Hematopoietic multipotent progenitor cell (in vitro differentiated cells): ENCODE data around the gene VAV1. TPM values are rescaled to one million over a fixed set of nuclear protein-coding genes. Genes with fewer than 3 reads are reported as not detected.
"Not testable (repeated sequence)": the region's sequence is repeated elsewhere in the genome, so short reads cannot be mapped to it uniquely, and the experiment has no call there.

Experiments used
- DNase-seq, 3 donors: peaks; one replicate each; pipeline ENCODE4 v3.0.0-alpha.2; 2011 to 2015; ENCODE audit warnings: low read depth in 2 of 3, low spot score in 2 of 3
- total RNA-seq: library from RNA; depleted of rRNA; stranded (reverse); fragments of >200 nt; gene quantifications from one replicate; pipeline ENCODE4 v1.2.3, GENCODE V29; 2012

The VAV1 gene
- total RNA-seq, 1 donor: 77.0 TPM

DNA sequence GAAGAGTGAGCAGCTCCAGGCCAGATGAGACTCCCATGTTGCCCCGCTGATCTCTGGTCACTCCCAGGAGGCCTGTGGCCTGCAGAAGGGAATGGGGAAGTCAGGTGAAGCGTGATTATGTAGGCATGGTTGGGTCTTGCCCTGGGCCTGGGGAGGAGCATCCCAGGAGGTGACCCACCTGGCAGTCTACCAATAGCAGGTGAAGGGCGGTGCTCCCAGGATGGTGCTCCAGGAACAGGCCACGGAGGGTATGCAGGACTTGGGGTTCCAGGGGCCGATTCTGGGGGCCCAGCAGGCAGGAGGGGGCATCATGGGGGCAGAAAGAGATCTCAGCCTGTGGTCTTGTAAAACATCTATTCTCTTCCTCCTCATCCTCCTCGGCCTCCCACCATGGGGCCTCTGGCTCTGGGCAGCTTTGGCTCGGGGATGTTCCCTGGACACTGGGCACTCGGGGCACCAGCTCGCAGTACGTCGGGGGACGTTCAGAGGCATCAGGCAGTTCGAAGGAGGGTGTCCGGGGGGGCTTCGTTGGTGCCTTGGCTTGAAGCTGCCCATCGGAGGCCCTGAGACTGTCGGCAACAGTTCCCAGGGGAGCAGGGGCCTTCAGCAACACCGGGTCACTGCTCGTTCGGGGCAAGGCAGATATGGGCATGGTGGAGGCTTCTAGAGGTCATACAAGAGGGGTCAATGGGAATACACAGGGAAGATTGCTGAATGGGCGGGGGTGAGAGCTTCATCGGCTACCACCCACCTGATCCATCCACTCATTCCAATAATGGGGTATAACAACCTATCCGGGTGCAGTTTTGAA lies 17.6 kb upstream of the VAV1 start:
- no peak for DNase-seq

GRCh38 chr19:6760606-6761005 lies 11.9 kb upstream of the VAV1 start:
- DNase-seq: no peak

DNA sequence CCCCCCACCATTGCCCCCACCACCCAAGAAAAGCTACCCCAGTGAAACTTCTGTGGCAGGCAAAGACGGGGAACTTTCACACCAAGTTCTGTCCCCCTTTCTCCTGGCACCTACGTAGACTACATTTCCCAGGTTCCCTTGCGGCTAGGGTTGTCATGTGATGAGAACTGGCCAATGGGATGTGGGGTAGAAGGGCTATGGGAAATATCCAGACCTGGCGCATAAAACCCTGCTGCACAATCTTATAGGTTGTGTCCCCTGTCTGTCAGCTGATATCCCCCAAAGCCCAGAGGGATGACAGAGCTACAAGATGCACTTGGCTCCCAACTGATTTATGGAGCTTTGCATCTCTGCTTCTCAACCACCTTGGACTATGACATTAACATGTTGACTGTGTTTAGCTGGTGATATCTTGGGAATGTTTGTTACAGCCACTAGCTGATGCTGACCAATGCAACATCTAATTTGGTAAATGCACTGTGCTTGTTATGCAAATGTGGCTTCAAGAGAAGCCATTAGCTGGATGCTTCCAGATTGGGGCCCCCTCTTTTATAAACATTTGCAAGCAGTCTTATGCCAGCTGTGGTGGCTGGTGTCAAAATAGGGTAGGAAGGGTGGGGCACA lies 11.3 kb upstream of the VAV1 start:
- peak in 1 of 3 donors; percentile 45 for DNase-seq

GRCh38 chr19:6762253-6762797 lies 10.2 kb upstream of the VAV1 start:
- DNase-seq: not testable (repeated sequence)

GRCh38 chr19:6765738-6766356 lies 6.7 kb upstream of the VAV1 start:
- DNase-seq: no peak

DNA sequence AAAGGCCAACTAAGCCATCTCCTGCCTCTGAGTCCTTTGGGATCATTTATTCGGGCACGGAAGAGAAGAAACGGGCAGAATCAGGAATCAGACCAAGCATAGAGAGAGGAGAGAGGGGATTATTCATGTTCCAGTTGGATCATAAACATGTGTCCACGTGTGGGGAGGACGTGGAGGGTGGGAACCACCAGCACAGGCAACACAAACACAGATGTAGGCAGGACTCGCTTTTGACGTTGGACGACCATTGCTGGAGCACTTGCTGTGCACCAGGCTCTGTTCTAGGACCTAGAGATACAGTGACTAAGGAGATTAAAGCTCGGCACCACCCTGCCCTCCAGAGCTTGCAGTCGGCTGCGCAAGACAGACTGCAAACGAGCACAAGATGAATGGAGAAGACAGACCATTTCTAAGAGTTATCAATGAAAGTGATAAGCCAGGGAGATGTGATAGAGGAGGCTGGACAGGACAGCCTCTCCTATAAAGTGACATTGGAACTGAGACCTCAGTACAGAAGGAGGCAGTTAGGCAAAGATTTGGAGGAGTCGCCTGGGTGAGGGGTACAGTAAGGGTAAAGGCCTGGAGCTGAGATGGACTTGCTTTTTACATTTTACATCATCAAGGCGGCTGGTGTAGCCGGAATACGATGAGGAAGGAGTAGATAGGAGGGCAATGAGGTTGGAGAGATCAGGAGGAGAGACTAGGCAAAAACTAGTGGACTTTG lies 6.0 kb upstream of the VAV1 start:
- no peak for DNase-seq

DNA sequence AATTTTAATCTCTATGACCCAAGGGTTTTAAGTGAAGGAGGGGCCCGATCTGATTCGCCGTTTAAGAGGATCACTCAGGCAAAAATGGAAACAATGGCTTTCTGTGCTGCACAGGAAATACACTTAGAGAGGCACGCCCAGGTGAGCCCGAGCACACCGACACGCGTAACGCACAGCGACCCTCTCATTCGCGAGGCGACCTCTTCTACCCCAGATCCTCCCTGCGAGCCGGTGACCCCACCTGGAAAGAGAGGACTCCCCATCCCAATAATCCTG lies 5.5 kb upstream of the VAV1 start:
- peak in 2 of 3 donors; percentile 26 to 53 for DNase-seq

DNA sequence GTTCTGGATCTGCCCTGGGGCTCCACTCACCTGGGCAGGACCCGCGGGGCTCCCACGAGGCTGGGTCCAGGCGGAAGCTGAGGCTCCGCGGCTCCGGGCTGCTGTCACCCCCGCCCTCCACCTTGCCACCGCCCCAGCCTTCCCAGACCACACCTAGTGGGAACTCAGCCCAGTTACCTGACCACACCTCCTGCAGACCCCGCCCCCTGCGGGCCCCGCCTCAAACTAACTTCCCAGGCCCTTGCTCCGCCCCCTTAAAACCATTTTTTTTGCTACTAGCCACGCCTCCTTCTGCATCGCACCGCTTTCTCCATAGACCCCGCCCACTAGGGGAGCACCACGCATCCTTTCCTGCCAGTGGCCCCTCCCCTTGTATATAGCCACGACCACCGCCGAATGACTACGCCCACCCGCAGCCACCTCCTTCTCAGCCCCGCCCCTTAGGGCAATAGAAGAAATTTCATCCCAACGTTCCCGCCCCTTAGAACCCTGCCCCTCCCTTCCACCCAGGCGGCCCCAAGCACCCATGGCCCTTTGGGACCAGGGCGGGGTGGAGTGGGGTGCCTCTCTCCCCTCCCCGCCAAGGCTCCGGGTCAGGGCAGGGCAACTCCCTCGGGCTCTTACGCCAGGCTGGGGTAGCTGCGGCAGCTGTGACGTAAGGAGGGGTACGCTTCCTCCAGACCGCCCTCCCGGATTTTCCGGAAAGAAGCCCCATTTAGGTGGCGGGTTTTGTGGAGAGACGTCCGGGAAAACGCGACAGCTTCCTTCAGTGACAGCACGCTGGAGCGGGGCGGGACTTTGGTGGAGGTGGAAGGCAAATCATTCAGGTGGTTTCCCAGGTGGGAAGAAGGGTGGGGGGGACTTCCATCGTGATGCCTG lies 4.9 kb upstream of the VAV1 start, which contains the start of gene SH2D3A:
Gene SH2D3A, minus strand, starts transcription at position 79 of the 879 bp plus-strand sequence. CDS start 3,687 bp downstream, outside the sequence.
- peak; percentile 87 to 97 (median 95) for DNase-seq

DNA sequence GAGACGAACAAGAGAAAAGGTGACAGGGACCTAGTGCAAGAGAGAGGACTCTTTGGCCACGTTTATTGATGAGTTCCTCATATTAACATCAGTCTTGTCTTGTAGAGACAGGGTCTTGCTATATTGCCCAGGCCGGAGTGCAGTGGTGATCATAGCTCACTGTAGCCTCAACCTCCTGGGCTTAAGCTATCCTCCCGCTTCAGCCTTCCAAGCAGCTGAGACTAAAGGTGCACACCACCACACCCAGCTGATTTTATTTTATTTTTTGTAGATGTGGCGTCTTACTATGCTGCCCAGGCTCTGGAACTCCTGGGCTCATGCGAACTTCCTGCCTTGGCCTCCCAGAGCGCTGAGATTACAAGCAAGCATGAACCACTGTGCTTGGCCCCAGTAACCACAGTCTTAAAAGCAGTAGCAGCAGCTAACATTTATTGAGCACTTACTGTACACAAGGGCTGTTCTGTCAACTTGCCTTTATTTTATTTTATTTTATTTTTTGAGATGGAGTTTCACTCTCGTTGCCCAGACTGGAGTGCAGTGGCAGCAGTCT lies 4.2 kb upstream of the VAV1 start:
- no peak for DNase-seq

GRCh38 chr19:6769006-6769619 lies 3.4 kb upstream of the VAV1 start:
- peak in 1 of 3 donors; percentile 28 for DNase-seq

- not testable (repeated sequence) for DNase-seq
Measured at GRCh38 chr19:6771648-6772027, 870 bp upstream of the VAV1 start.

- DNase-seq: no peak
Measured at GRCh38 chr19:6772866-6773322, 386 bp downstream of the VAV1 start.

GRCh38 chr19:6773323-6773931 lies 919 bp downstream of the VAV1 start:
- peak in 2 of 3 donors; percentile 58 to 67 for DNase-seq

DNA sequence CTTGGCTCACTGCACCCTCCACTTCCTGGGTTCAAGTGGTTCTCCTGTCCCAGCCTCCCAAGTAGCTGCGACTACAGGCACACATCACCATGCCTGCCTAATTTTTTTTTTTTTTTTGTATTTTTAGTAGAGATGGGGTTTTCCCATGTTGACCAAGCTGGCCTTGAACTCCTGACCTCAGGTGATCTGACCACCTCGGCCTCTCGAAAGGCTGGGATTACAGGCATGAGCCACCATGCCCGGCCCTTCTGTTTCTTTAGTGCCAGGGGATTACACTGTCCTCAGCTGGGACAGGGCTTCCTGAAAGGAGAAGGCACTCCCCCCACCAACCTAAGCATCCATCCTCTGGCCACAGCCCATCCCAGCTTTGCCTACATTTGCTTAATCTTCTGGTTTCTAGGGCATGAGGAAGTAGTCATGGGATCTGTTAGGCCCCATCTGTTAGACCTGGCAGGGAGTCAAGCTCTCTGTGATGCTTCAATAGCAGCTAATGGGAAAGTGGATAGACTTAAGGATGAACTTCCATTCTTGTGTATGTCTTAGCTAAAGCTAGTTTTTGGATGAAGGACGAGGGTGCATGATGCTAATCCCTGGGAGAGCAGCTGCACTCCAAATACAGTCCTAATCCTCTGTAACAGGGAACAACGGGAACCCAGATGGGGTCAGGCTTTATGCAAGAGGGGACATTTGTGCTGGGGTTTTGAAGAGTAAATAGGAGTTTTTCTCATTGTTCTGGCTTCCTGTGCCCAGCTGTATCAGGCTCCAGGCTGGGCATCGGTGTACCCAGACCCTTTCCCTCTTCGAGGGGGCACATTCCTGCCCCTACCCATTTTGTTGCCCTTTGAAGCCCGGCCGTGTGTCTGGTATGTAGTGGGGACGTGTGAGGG lies 2.6 kb downstream of the VAV1 start:
- peak in 1 of 3 donors; percentile 81 for DNase-seq

- not testable (repeated sequence) for DNase-seq
Measured at GRCh38 chr19:6776045-6776444, 3.5 kb downstream of the VAV1 start.

- DNase-seq: no peak
Measured at GRCh38 chr19:6776999-6777398, 4.5 kb downstream of the VAV1 start.

DNA sequence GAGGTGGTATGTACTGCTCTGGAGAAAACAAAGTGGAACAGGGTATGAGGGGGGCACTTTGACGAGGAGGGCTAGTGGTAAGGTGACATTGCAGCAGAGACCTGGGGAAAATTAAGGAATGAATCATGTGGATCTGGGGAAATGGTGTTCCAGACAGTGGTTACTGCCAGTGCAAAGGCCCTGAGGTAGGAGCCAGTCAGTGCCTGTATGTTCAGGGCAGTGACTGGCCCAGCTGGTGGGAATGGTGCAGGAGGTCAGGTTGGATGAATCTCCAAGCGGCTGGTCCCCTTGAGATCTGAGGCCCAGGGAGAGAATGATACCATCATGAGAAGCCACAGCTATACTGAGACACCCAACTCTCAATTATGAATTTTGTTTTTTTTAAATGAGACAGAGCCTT lies 4.9 kb downstream of the VAV1 start:
- DNase-seq: no peak

DNA sequence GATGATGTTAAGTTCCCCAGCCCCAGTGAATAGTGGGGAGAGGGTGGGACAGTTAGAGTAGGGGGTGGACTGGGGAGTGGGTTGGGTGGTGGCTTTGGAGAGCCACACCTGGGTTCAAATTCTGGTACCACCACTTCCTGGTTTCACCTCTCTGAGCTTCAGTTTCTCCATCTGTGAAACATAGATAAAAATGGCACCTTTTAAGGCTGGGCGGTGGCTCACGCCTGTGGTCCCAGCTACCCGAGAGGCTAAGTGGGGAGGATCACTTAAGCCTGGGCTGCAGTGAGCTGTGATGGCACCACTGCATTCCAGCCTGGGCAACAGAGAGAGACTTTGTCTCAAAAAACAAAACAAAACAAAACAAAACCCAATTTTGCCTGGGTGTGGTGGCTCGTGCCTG lies 5.9 kb downstream of the VAV1 start:
- DNase-seq: no peak
